Stimulated activated effector memory CD8-positive, alpha-beta T cell treated with anti-CD3 and anti-CD28 coated beads, Interleukin-12 subunit alpha, Interleukin-12 subunit beta, amount 100 ng/mL, for 72 hours (primary cell): Measurements from ENCODE around the gene OLA1.

Experiments
- ATAC-seq: fragments of 150-1000 bp; cut with Tn5 transposase; 2 replicates; pipeline ENCODE4 v1.10.0; 2021
- DNase-seq, 2 donors: peaks; one replicate each; pipeline ENCODE4 v3.0.0; 2021 to 2022; ENCODE audit warnings: low spot score in 2 of 2
- H3K27ac Mint-ChIP-seq: one replicate; pipeline ENCODE4 v1.8.0; 2022; ENCODE audit warnings: mild to moderate bottlenecking, mixed read lengths
- H3K36me3 Mint-ChIP-seq: one replicate; pipeline ENCODE4 v1.8.0; 2022; ENCODE audit warnings: mild to moderate bottlenecking, mixed read lengths
- H3K4me1 Mint-ChIP-seq: one replicate; pipeline ENCODE4 v1.8.0; 2022; ENCODE audit warnings: mixed read lengths
- H3K4me3 Mint-ChIP-seq: one replicate; pipeline ENCODE4 v1.8.0; 2022; ENCODE audit warnings: mild to moderate bottlenecking, mixed read lengths
- H3K9me3 Mint-ChIP-seq: one replicate; pipeline ENCODE4 v1.8.0; 2022; ENCODE audit warnings: mixed read lengths

Gene OLA1

DNA sequence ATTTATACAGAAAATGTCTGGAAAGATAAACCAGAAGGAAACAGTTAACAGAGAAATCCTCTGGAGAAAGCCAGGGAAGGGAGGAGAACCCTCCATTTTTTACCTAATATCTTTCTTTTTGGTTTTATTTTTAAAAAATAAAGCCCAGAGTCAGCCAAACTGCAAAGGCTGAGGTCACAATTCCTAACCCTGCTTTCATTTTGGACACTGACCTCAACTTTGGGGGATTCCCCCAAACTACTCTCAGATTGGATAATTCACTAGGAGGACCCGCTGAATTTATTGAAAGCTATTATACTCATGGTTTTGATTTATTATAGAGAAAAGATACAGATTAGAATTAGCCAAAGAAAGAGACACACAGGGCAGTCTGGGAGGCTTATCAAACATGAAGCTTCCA lies 189.9 kb downstream of the OLA1 start:
- H3K4me1 Mint-ChIP-seq, result no peaks in the 10 kb centered on the region
- no peak for DNase-seq
- H3K4me3 Mint-ChIP-seq, result no peak overlapping the region
- no peak overlapping the region for H3K27ac Mint-ChIP-seq
- no peak for ATAC-seq
- peaks cover 2% of the 10 kb centered on the region for H3K9me3 Mint-ChIP-seq
- H3K36me3 Mint-ChIP-seq, result no peaks in the 10 kb centered on the region

- no peaks in the 10 kb centered on the region for H3K4me1 Mint-ChIP-seq
- H3K27ac Mint-ChIP-seq, result no peak overlapping the region
- DNase-seq (no peak), ATAC-seq (no peak)
- peaks cover 2% of the 10 kb centered on the region for H3K9me3 Mint-ChIP-seq
- H3K36me3 Mint-ChIP-seq, result no peaks in the 10 kb centered on the region
- H3K4me3 Mint-ChIP-seq, result no peak overlapping the region
Measured at GRCh38 chr2:174058026-174058425, 190.3 kb downstream of the OLA1 start.

- Mint-ChIP-seq H3K36me3 (no peaks in the 10 kb centered on the region), H3K4me3 (no peak overlapping the region), H3K9me3 (peaks cover 2% of the 10 kb centered on the region), H3K4me1 (no peaks in the 10 kb centered on the region), H3K27ac (no peak overlapping the region)
- DNase-seq (no peak), ATAC-seq (no peak)
Measured at GRCh38 chr2:174054926-174055325, 193.4 kb downstream of the OLA1 start.

GRCh38 chr2:174053355-174054151 lies 194.8 kb downstream of the OLA1 start:
- peaks cover 2% of the 10 kb centered on the region for H3K9me3 Mint-ChIP-seq
- H3K36me3 Mint-ChIP-seq, result no peaks in the 10 kb centered on the region
- ATAC-seq, result no peak
- no peak overlapping the region for H3K4me3 Mint-ChIP-seq
- no peak overlapping the region for H3K27ac Mint-ChIP-seq
- H3K4me1 Mint-ChIP-seq, result no peaks in the 10 kb centered on the region
- DNase-seq, result no peak

- Mint-ChIP-seq H3K27ac (no peak overlapping the region), H3K9me3 (no peaks in the 10 kb centered on the region), H3K4me3 (no peak overlapping the region), H3K4me1 (no peaks in the 10 kb centered on the region), H3K36me3 (no peaks in the 10 kb centered on the region)
- no peak for ATAC-seq
- DNase-seq, result no peak
Measured at GRCh38 chr2:174052584-174052976, 195.8 kb downstream of the OLA1 start.

- H3K9me3 Mint-ChIP-seq, result no peaks in the 10 kb centered on the region
- no peak for ATAC-seq
- no peak for DNase-seq
Measured at GRCh38 chr2:174051741-174052583, 196.4 kb downstream of the OLA1 start.

DNA sequence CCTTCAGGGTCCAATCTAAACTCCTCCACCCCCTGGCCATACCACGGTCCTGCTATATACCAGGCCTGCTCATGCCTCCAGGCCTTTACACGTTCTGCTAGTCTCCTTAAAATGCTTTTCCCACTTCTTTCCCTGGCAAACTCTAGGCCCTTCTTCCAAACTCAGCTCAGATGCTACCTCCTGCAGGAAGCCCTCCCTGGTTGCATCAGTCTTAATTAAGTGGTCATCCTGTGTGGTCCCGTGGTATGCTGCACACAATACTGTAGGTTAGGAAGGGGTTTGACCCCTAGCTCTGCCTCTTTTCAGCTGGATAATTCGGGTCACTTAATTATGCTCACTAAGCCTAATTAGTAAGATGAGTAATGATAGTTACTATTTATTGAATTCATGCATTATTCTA lies 197.3 kb downstream of the OLA1 start:
- ATAC-seq, result no peak
- no peaks in the 10 kb centered on the region for H3K36me3 Mint-ChIP-seq
- H3K27ac Mint-ChIP-seq, result no peak overlapping the region

More at GRCh38 chr2:174051741-174052583, 196.4 kb downstream of the OLA1 start:
- H3K27ac Mint-ChIP-seq, result no peak overlapping the region
- no peaks in the 10 kb centered on the region for H3K36me3 Mint-ChIP-seq
- H3K4me1 Mint-ChIP-seq, result no peaks in the 10 kb centered on the region
- H3K4me3 Mint-ChIP-seq, result no peak overlapping the region

GRCh38 chr2:174049895-174050294 lies 198.4 kb downstream of the OLA1 start:
- Mint-ChIP-seq H3K36me3 (no peaks in the 10 kb centered on the region), H3K4me1 (no peaks in the 10 kb centered on the region), H3K4me3 (no peak overlapping the region), H3K27ac (no peak overlapping the region), H3K9me3 (no peaks in the 10 kb centered on the region)
- no peak for DNase-seq
- ATAC-seq, result no peak

More for the DNA sequence above, 197.3 kb downstream of the OLA1 start:
- H3K4me3 Mint-ChIP-seq, result no peak overlapping the region
- H3K9me3 Mint-ChIP-seq, result no peaks in the 10 kb centered on the region
- no peak for DNase-seq
- no peaks in the 10 kb centered on the region for H3K4me1 Mint-ChIP-seq

DNA sequence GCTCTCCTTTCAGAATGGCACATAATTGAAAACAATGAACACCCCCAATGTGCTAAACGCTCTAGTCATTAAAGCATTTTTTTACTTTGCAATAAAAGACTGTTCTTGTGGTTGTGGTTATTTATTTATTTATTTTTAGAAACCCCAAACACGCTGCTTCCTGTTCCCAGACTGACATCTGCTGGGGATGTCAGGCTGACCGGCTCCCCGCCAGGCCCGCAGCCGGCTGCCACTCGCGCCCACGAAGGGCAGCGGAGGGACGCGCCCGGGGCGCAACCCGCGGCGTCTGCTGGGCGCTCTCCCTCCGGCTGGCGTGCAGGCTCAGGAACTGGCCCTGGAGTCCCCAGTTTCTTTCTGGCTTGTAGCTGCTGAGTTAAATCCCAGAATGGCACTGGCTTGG lies 200.1 kb downstream of the OLA1 start:
- Mint-ChIP-seq H3K4me3 (no peak overlapping the region), H3K27ac (no peak overlapping the region), H3K36me3 (no peaks in the 10 kb centered on the region), H3K4me1 (no peaks in the 10 kb centered on the region), H3K9me3 (no peaks in the 10 kb centered on the region)
- no peak for DNase-seq
- no peak for ATAC-seq

DNA sequence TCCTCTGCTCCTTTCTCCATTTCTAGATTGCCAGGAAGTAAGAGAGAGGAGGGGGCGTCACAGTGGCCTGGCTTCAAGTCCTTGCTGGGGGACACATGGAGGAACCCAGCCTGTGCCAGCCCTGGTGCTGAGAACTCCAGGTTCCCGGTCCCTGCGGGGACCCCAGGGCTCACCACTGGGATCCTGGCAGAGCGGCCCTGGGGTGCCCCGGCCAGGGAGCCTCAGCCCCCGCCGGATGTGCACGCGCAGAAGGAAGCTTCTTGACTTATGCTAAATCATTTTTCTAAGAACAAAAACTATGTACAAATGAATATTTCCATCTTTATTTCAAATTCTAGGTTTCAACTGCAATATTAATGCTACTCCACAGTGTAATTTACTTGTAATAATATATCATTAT lies 200.6 kb downstream of the OLA1 start:
- H3K36me3 Mint-ChIP-seq, result no peaks in the 10 kb centered on the region
- no peak overlapping the region for H3K27ac Mint-ChIP-seq
- H3K9me3 Mint-ChIP-seq, result no peaks in the 10 kb centered on the region
- ATAC-seq, result no peak
- H3K4me3 Mint-ChIP-seq, result no peak overlapping the region
- DNase-seq, result no peak
- no peaks in the 10 kb centered on the region for H3K4me1 Mint-ChIP-seq

DNA sequence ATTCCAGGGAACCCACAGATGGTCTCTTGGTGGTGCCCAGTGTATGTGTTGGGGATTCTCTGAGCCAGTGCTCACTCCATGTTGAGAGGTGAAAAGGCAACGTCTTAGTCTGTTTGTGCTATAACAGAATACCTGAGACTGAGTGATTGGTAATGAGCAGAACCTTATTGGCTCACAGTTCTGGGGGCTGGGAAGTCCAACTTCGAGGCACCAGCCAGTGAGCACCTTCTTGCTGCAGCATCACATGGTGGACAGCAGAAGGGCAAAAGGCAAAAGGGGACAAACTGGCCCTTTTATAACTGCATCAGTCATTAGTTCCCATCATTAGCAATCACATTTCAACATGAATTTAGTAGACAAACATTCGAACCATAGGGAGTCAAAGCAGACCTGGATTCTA lies 202.2 kb downstream of the OLA1 start:
- DNase-seq (no peak), ATAC-seq (no peak)
- Mint-ChIP-seq H3K27ac (no peak overlapping the region), H3K4me1 (no peaks in the 10 kb centered on the region), H3K9me3 (no peaks in the 10 kb centered on the region), H3K4me3 (no peak overlapping the region), H3K36me3 (no peaks in the 10 kb centered on the region)

DNA sequence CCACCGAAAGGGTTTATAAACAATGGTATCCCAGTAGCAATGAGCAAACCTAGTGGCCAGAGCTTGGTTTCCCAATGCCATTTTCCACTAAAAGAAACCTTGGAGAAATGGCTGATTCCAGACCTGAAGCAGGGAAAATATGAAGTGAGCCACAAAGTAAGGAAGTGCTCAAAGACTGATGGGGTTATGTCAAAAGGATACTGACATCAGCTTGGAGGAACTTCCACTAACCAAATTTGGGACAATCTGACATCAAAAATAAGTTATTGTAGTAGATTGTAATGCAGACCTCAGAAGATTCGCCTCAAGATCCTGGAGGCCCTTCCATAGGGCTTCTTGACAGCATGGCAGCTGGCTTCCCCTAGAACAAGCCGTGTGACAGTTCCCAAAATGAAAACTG lies 203.8 kb downstream of the OLA1 start:
- no peak overlapping the region for H3K4me3 Mint-ChIP-seq
- peaks cover 7% of the 10 kb centered on the region for H3K4me1 Mint-ChIP-seq
- no peak overlapping the region for H3K27ac Mint-ChIP-seq
- H3K36me3 Mint-ChIP-seq, result peaks cover 5% of the 10 kb centered on the region
- DNase-seq, result no peak
- no peak for ATAC-seq
- no peaks in the 10 kb centered on the region for H3K9me3 Mint-ChIP-seq

GRCh38 chr2:174040417-174040701 lies 208.0 kb downstream of the OLA1 start:
- DNase-seq (no peak), ATAC-seq (no peak)
- Mint-ChIP-seq H3K36me3 (peaks cover 5% of the 10 kb centered on the region), H3K27ac (no peak overlapping the region), H3K4me1 (peaks cover 31% of the 10 kb centered on the region), H3K4me3 (no peak overlapping the region), H3K9me3 (no peaks in the 10 kb centered on the region)

- Mint-ChIP-seq H3K4me3 (peak overlapping the region; percentile 49), H3K9me3 (no peaks in the 10 kb centered on the region), H3K27ac (peak overlapping the region; percentile 92), H3K36me3 (peaks cover 5% of the 10 kb centered on the region), H3K4me1 (peaks cover 31% of the 10 kb centered on the region)
- DNase-seq (peak; percentile 71 to 88), ATAC-seq (peak; percentile 99)
Measured at GRCh38 chr2:174039551-174040416, 208.5 kb downstream of the OLA1 start.

DNA sequence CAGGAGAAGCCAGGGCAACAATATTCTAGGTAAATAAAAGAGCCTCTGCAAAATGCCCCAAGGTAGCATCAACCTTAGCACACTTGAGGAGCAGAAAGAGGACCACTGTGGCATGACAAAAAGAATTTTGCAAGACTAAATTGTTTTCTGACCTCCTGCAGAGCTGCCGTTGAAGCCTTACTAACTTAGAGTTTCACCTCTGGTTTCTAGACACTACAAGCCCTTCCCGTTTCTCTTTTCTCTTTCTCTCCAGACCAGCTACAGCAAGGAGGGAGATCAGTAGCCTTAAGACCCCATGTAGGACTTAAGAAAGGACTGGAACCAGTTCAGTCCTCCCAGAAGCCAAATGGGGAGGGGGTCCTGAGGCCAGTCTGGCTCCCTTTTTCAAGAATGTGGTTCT lies 209.9 kb downstream of the OLA1 start:
- H3K4me1 Mint-ChIP-seq, result peaks cover 31% of the 10 kb centered on the region
- H3K9me3 Mint-ChIP-seq, result no peaks in the 10 kb centered on the region
- DNase-seq (no peak), ATAC-seq (no peak)
- H3K4me3 Mint-ChIP-seq, result no peak overlapping the region
- H3K27ac Mint-ChIP-seq, result peak overlapping the region; percentile 92
- peaks cover 5% of the 10 kb centered on the region for H3K36me3 Mint-ChIP-seq
